ENCODE measurements around the gene BMP7. TPM values are rescaled to one million over a fixed set of nuclear protein-coding genes. Genes with fewer than 3 reads are reported as not detected.

The BMP7 gene
- total and polyA plus RNA-seq, 2 of the 13 experiments (the other 11 are each of a cell fraction or from before 2014, with no cell fraction given) = not detected

GRCh38 chr20:57263801-57264792, 2.3 kb downstream of the BMP7 start (continued):
- TF ChIP-seq ZNF414 (CRISPR knock-in tag; IDR thresholded peaks at IDR 0.05) (no peak), HDAC6 (IDR thresholded peaks at IDR 0.05; ENCODE audit: low read depth, low read length) (no peak), ZC3H4 (CRISPR knock-in tag; IDR thresholded peaks at IDR 0.05; ENCODE audit: borderline replicate concordance) (no peak), DMTF1 (CRISPR knock-in tag; IDR thresholded peaks at IDR 0.05) (no peak), YEATS4 (CRISPR knock-in tag; IDR thresholded peaks at IDR 0.05; ENCODE audit: borderline replicate concordance) (no peak), POGZ (CRISPR knock-in tag; IDR thresholded peaks at IDR 0.05) (no peak), FUBP1 (CRISPR knock-in tag; IDR thresholded peaks at IDR 0.05; ENCODE audit: borderline replicate concordance) (no peak), TOPORS (CRISPR knock-in tag; IDR thresholded peaks at IDR 0.05) (no peak), REL (CRISPR knock-in tag; conservative IDR thresholded peaks at IDR 0.05) (no peak), CBX2 (IDR thresholded peaks at IDR 0.05; ENCODE audit: low read depth, low read length) (no peak), CBX2 (CRISPR knock-in tag; IDR thresholded peaks at IDR 0.05; ENCODE audit: low read depth) (no peak), MIER2 (CRISPR knock-in tag; IDR thresholded peaks at IDR 0.05) (no peak), ATRX (CRISPR knock-in tag; IDR thresholded peaks at IDR 0.05; ENCODE audit: borderline replicate concordance) (no peak), RXRB (CRISPR knock-in tag; IDR thresholded peaks at IDR 0.05; ENCODE audit: borderline replicate concordance) (peak; percentile 42; the same call in 1 of the 2 replicates), HCFC1 (IDR thresholded peaks at IDR 0.05; ENCODE audit: low read depth, low read length) (no peak), SIX1 (CRISPR knock-in tag; IDR thresholded peaks at IDR 0.05; ENCODE audit: borderline replicate concordance) (peak; percentile 54; the same call in 1 of the 2 replicates), RAD51 (IDR thresholded peaks at IDR 0.05; ENCODE audit: borderline replicate concordance) (no peak), HOXA5 (CRISPR knock-in tag; IDR thresholded peaks at IDR 0.05) (no peak), MAFF (IDR thresholded peaks at IDR 0.05; ENCODE audit: low read depth, low read length) (no peak), ELF4 (CRISPR knock-in tag; IDR thresholded peaks at IDR 0.05; ENCODE audit: borderline replicate concordance) (no peak), TBX2 (CRISPR knock-in tag; IDR thresholded peaks at IDR 0.05; ENCODE audit: borderline replicate concordance) (peak; percentile 81)
- TF ChIP-seq, protein P1, sequence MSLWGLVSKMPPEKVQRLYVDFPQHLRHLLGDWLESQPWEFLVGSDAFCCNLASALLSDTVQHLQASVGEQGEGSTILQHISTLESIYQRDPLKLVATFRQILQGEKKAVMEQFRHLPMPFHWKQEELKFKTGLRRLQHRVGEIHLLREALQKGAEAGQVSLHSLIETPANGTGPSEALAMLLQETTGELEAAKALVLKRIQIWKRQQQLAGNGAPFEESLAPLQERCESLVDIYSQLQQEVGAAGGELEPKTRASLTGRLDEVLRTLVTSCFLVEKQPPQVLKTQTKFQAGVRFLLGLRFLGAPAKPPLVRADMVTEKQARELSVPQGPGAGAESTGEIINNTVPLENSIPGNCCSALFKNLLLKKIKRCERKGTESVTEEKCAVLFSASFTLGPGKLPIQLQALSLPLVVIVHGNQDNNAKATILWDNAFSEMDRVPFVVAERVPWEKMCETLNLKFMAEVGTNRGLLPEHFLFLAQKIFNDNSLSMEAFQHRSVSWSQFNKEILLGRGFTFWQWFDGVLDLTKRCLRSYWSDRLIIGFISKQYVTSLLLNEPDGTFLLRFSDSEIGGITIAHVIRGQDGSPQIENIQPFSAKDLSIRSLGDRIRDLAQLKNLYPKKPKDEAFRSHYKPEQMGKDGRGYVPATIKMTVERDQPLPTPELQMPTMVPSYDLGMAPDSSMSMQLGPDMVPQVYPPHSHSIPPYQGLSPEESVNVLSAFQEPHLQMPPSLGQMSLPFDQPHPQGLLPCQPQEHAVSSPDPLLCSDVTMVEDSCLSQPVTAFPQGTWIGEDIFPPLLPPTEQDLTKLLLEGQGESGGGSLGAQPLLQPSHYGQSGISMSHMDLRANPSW (CRISPR knock-in tag; IDR thresholded peaks at IDR 0.05; ENCODE audit: borderline replicate concordance) = no peak
